ENCODE data around the gene NRBP1.

Gene NRBP1

DNA sequence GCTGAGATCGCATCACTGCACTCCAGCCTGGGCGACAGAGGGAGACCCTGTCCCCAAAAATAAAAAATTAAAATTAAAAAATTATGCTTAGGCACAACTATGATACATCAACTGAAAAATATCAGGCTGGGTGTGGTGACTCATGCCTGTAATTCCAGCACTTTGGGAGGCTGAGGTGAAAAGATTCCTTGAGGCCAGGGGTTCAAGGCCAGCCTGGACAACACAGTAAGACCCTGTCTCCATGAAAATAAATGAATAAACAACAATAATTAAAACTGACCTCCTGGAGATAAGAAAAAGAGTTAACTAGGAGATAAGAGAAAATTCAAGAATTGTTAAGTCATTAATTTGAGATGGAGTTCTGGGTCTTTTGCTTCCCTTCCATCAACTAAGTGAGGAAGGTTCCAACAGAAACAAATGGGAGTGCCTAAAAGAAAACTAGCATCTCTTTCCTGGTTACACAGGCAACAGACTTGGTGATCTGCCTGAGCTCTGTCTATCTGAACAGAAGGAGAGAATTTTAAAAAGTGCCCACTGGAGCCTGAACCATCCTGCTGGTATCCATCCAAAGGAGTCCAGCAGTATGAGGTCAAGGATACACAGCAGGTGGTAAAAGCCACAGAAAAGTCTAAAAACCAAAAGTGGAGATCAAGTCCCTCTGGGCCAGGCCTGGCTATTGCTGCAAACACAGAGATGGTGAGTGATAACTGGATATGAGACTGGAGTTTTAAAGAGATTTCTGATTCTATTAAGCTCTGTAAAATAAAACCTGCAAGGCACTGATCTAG is 27.9 kb upstream of the NRBP1 start:
- Histone ChIP-seq H3K27ac (ENCODE audit: low read depth, low read length) (no peak overlapping the region), H3K9me2 (replicated peaks; ENCODE audit: insufficient read depth, low read length) (no peaks in the 10 kb centered on the region), H3K36me3 (ENCODE audit: low read length) (peaks cover 6% of the 10 kb centered on the region; the same call in 1 of the 2 replicates), H3K9ac (ENCODE audit: low read length) (no peak overlapping the region), H2AFZ (ENCODE audit: low read depth, low read length, severe bottlenecking) (no peak overlapping the region), H3K4me2 (ENCODE audit: low read depth, low read length, poor library complexity, severe bottlenecking) (no peak overlapping the region), H3K9me3 (ENCODE audit: insufficient read depth, low read length) (no peaks in the 10 kb centered on the region), H3K79me2 (ENCODE audit: insufficient read depth, low read length) (peaks cover 100% of the 10 kb centered on the region), H3K4me3 (ENCODE audit: insufficient read depth, low read length, poor library complexity, severe bottlenecking) (no peak overlapping the region), H4K20me1 (ENCODE audit: low read depth, low read length) (peaks cover 34% of the 10 kb centered on the region; the same call in 1 of the 2 replicates), H3K27me3 (ENCODE audit: low read length) (no peaks in the 10 kb centered on the region), H3F3A (ENCODE audit: insufficient read depth) (peaks cover 7% of the 10 kb centered on the region; the same call in 1 of the 2 replicates)
- no peak for TF ChIP-seq EZH2phosphoT487 (conservative IDR thresholded peaks at IDR 0.05; ENCODE audit: low read length)
- TF ChIP-seq, protein P1, sequence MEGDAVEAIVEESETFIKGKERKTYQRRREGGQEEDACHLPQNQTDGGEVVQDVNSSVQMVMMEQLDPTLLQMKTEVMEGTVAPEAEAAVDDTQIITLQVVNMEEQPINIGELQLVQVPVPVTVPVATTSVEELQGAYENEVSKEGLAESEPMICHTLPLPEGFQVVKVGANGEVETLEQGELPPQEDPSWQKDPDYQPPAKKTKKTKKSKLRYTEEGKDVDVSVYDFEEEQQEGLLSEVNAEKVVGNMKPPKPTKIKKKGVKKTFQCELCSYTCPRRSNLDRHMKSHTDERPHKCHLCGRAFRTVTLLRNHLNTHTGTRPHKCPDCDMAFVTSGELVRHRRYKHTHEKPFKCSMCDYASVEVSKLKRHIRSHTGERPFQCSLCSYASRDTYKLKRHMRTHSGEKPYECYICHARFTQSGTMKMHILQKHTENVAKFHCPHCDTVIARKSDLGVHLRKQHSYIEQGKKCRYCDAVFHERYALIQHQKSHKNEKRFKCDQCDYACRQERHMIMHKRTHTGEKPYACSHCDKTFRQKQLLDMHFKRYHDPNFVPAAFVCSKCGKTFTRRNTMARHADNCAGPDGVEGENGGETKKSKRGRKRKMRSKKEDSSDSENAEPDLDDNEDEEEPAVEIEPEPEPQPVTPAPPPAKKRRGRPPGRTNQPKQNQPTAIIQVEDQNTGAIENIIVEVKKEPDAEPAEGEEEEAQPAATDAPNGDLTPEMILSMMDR (IDR thresholded peaks at IDR 0.05; ENCODE audit: insufficient read depth, low read length, poor library complexity, severe bottlenecking): no peak

DNA sequence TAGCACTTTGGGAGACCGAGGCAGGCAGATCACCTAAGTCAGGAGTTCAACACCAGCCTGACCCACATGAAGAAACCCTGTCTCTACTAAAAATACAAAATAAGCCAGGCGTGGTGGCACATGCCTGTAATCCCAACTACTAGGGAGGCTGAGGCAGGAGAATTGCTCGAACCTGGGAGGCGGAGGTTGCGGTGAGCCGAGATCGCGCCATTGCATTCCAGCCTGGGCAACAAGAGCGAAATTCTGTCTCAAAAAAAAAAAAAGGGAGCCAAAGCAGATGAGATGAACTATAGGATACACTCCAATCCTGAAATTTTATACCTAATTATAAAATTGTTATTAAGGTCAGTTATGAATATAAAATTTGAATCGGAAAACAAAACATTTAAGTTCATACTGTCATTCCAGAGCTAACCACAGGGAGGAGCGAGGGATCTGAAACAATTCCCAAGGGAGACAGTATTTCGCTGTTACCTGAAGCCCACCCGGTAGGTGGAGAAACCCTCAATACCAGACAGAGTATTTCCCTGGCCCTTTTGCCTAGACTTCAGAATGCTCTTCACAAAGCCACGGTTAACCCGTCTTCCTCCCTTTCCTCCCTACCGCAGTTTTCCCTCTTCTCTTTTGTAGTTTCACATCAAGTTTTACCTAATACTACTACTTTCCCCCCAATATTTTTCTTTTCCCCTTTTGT is 20.5 kb upstream of the NRBP1 start:
- no peaks in the 10 kb centered on the region for H3K9me3 ChIP-seq (ENCODE audit: insufficient read depth, low read length)
- H3F3A ChIP-seq (ENCODE audit: insufficient read depth): peaks cover 5% of the 10 kb centered on the region; the same call in 1 of the 2 replicates
- peaks cover 65% of the 10 kb centered on the region for H3K79me2 ChIP-seq (ENCODE audit: insufficient read depth, low read length)
- H3K4me2 ChIP-seq (ENCODE audit: low read depth, low read length, poor library complexity, severe bottlenecking): peak overlapping the region; percentile 100
- no peaks in the 10 kb centered on the region for H3K9me2 ChIP-seq (replicated peaks; ENCODE audit: insufficient read depth, low read length)
- H3K4me3 ChIP-seq (ENCODE audit: insufficient read depth, low read length, poor library complexity, severe bottlenecking): peak overlapping the region; percentile 98
- TF ChIP-seq, protein P1 (IDR thresholded peaks at IDR 0.05; ENCODE audit: insufficient read depth, low read length, poor library complexity, severe bottlenecking): no peak
- TF ChIP-seq EZH2phosphoT487 (conservative IDR thresholded peaks at IDR 0.05; ENCODE audit: low read length): no peak
- peaks cover 22% of the 10 kb centered on the region for H4K20me1 ChIP-seq (ENCODE audit: low read depth, low read length)
- peak overlapping the region; percentile 70; the same call in 1 of the 2 replicates for H3K27ac ChIP-seq (ENCODE audit: low read depth, low read length)
- H3K9ac ChIP-seq (ENCODE audit: low read length): peak overlapping the region; percentile 99
- no peak overlapping the region for H2AFZ ChIP-seq (ENCODE audit: low read depth, low read length, severe bottlenecking)
- H3K27me3 ChIP-seq (ENCODE audit: low read length): no peaks in the 10 kb centered on the region
- H3K36me3 ChIP-seq (ENCODE audit: low read length): peaks cover 10% of the 10 kb centered on the region

DNA sequence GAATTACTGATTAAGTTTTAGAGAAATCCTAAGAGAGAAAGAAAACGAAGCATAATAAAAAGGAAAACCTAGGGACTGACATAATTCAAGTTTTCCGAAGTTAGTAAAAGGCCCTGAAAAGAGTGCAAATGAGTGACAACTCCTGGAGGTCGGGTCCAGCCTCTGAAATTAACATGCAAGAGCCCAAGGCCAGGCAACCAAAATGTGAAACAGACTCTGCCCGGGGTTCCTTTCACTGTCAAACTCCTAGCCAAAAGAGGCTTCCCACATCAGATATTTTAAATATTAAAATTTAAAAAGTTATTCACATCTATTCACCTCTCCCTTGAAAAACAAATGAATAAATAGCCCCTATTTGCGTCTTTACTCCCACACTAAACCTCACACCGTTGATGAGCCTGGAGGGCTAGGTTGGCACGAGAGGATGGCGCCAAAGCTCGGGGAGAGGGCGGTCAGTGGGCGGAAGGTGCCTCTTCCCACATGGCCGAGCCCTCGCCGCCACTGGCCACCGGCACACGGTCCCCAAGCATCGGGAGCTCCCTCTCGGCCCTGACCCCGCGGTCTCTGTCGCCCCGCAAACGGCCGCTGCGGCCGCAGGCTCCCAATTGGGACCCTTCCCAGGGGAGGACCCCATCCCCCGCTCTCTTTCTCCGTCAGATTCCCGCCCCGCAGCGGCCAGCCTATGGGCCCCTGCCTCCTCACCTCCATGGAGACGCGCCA is 19.7 kb upstream of the NRBP1 start:
- TF ChIP-seq, protein P1 (IDR thresholded peaks at IDR 0.05; ENCODE audit: insufficient read depth, low read length, poor library complexity, severe bottlenecking): no peak
- TF ChIP-seq EZH2phosphoT487 (conservative IDR thresholded peaks at IDR 0.05; ENCODE audit: low read length): no peak
- Histone ChIP-seq H4K20me1 (ENCODE audit: low read depth, low read length) (peaks cover 22% of the 10 kb centered on the region), H3K4me2 (ENCODE audit: low read depth, low read length, poor library complexity, severe bottlenecking) (peak overlapping the region; percentile 100), H3K27ac (ENCODE audit: low read depth, low read length) (peak overlapping the region; percentile 70), H3K9me3 (ENCODE audit: insufficient read depth, low read length) (no peaks in the 10 kb centered on the region), H3K9ac (ENCODE audit: low read length) (peak overlapping the region; percentile 99), H3K4me3 (ENCODE audit: insufficient read depth, low read length, poor library complexity, severe bottlenecking) (peak overlapping the region; percentile 98), H2AFZ (ENCODE audit: low read depth, low read length, severe bottlenecking) (peak overlapping the region; percentile 91), H3F3A (ENCODE audit: insufficient read depth) (peaks cover 5% of the 10 kb centered on the region; the same call in 1 of the 2 replicates), H3K36me3 (ENCODE audit: low read length) (peaks cover 10% of the 10 kb centered on the region), H3K79me2 (ENCODE audit: insufficient read depth, low read length) (peaks cover 56% of the 10 kb centered on the region), H3K9me2 (replicated peaks; ENCODE audit: insufficient read depth, low read length) (no peaks in the 10 kb centered on the region), H3K27me3 (ENCODE audit: low read length) (no peaks in the 10 kb centered on the region)

All from SU-DHL-6 (cell line).